ENCODE data around the gene CEP350.

CEP350 gene

GRCh38 chr1:179921981-179922872 lies 32.4 kb upstream of the CEP350 start:
- DNase-seq (ENCODE audit: extremely low read depth, low read depth) = no peak
- no peak overlapping the region for H3K4me3 ChIP-seq (replicated peaks; ENCODE audit: low read depth, low read length)
- TF ChIP-seq CTCF (IDR thresholded peaks at IDR 0.05; ENCODE audit: low read depth, low read length, missing control alignments) = no peak

- no peak for TF ChIP-seq CTCF (IDR thresholded peaks at IDR 0.05; ENCODE audit: low read depth, low read length, missing control alignments)
- H3K4me3 ChIP-seq (replicated peaks; ENCODE audit: low read depth, low read length) = no peak overlapping the region
- DNase-seq (ENCODE audit: extremely low read depth, low read depth) = no peak
These were observed 31.6 kb upstream of the CEP350 start for GRCh38 chr1:179923029-179923428.

GRCh38 chr1:179924268-179924667 lies 30.3 kb upstream of the CEP350 start:
- no peak for TF ChIP-seq CTCF (IDR thresholded peaks at IDR 0.05; ENCODE audit: low read depth, low read length, missing control alignments)
- no peak overlapping the region for H3K4me3 ChIP-seq (replicated peaks; ENCODE audit: low read depth, low read length)
- no peak for DNase-seq (ENCODE audit: extremely low read depth, low read depth)

GRCh38 chr1:179925302-179925701 lies 29.3 kb upstream of the CEP350 start:
- H3K4me3 ChIP-seq (replicated peaks; ENCODE audit: low read depth, low read length) = no peak overlapping the region
- no peak for TF ChIP-seq CTCF (IDR thresholded peaks at IDR 0.05; ENCODE audit: low read depth, low read length, missing control alignments)
- DNase-seq (ENCODE audit: extremely low read depth, low read depth) = no peak

GRCh38 chr1:179925922-179926849 lies 28.4 kb upstream of the CEP350 start:
- TF ChIP-seq CTCF (IDR thresholded peaks at IDR 0.05; ENCODE audit: low read depth, low read length, missing control alignments) = no peak
- DNase-seq (ENCODE audit: extremely low read depth, low read depth) = no peak
- H3K4me3 ChIP-seq (replicated peaks; ENCODE audit: low read depth, low read length) = no peak overlapping the region

- DNase-seq (ENCODE audit: extremely low read depth, low read depth) = no peak
- H3K4me3 ChIP-seq (replicated peaks; ENCODE audit: low read depth, low read length) = no peak overlapping the region
- no peak for TF ChIP-seq CTCF (IDR thresholded peaks at IDR 0.05; ENCODE audit: low read depth, low read length, missing control alignments)
These were observed 27.8 kb upstream of the CEP350 start for GRCh38 chr1:179926850-179927205.

Measured in HFF-Myc (cell line).